Tibial nerve (tissue), 4 donors: ENCODE measurements around the gene PIGBOS1. TPM values are rescaled to one million over a fixed set of nuclear protein-coding genes. Genes with fewer than 3 reads are reported as not detected.
A peak's percentile ranks its signal among the peaks of the same experiment; 100 is the strongest.

ENCODE experiments used
- DNase-seq, 2 donors: peaks; one replicate each; pipeline ENCODE4 v3.0.0-alpha.2; 2019; ENCODE audit warnings: low spot score in 2 of 2
- H3K27ac ChIP-seq, 4 donors: fragments of 200-600 bp; sonication (generic) in 3 of 4; one replicate each; pipeline ENCODE4 v1.5.1; 2017 to 2019; ENCODE audit warnings: mild to moderate bottlenecking in 1 of 4
- H3K27me3 ChIP-seq, 2 donors: fragments of 200-600 bp; sonication (generic) in 1 of 2; one replicate each; pipeline versions ENCODE4 v1.5.1 to v1.6.0; 2017 to 2019
- H3K36me3 ChIP-seq, 3 donors: fragments of 200-600 bp; sonication (generic); one replicate each; pipeline ENCODE4 v1.5.1; 2018 to 2019
- H3K4me1 ChIP-seq, 4 donors: fragments of 200-600 bp; sonication (generic) in 3 of 4; one replicate each; pipeline ENCODE4 v1.5.1; 2017 to 2019
- H3K4me3 ChIP-seq, 4 donors: fragments of 200-600 bp; sonication (generic) in 3 of 4; one replicate each; pipeline ENCODE4 v1.5.1; 2017 to 2019; ENCODE audit warnings: mild to moderate bottlenecking in 1 of 4, moderate library complexity in 1 of 4
- H3K9me3 ChIP-seq, 4 donors: fragments of 200-600 bp; sonication (generic) in 3 of 4; one replicate each; pipeline ENCODE4 v1.5.1; 2017 to 2019
- CTCF ChIP-seq, 5 experiments: fragments of 200-600 bp in 3 of 5; fragments of 450-650 bp in 2 of 5; sonication (generic) in 3 of 5; IDR thresholded peaks; one replicate each; pipeline ENCODE4 v1.5.1; 2016 to 2019; ENCODE audit warnings: antibody characterized with exemption in 5 of 5, mild to moderate bottlenecking in 3 of 5, moderate library complexity in 2 of 5
- EP300 ChIP-seq, 2 donors: sonication (generic); formaldehyde crosslinking; IDR thresholded peaks; one replicate each; pipeline ENCODE4 v1.6.1; 2017; ENCODE audit warnings: antibody characterized with exemption in 2 of 2, mild to moderate bottlenecking in 1 of 2
- POLR2A ChIP-seq, 2 donors: fragments of 450-650 bp; IDR thresholded peaks; one replicate each; pipeline ENCODE4 v1.6.1; 2017; ENCODE audit warnings: antibody characterized with exemption in 2 of 2, mild to moderate bottlenecking in 2 of 2, moderate library complexity in 2 of 2
- WGBS, 2 donors: methylation state at CpG; one replicate each; pipeline ENCODE4 v1.1.5; 2018; 5-methylcytosine and 5-hydroxymethylcytosine counted together
- total RNA-seq, 4 donors: library from RNA; depleted of rRNA; stranded (reverse); fragments of >200 nt; gene quantifications; one replicate each; pipeline ENCODE4 v1.1.0, GENCODE V29; 2016

The PIGBOS1 gene
- total RNA-seq, 4 donors from 2014 or later: 7.9 to 35.8 (median 16.5) TPM

GRCh38 chr15:55267401-55268175 is 51.3 kb downstream of the PIGBOS1 start:
- Histone ChIP-seq H3K36me3 (no peaks in the 10 kb centered on the region), H3K27ac (peak overlapping the region in 1 of 4 donors; percentile 67), H3K4me3 (no peak overlapping the region), H3K27me3 (no peaks in the 10 kb centered on the region), H3K9me3 (no peaks in the 10 kb centered on the region), H3K4me1 (no peaks in the 10 kb centered on the region)
- WGBS, 2 donors: 62 to 69% methylated on average over 10 of the region's 10 CpGs
- TF ChIP-seq EP300 (IDR thresholded peaks at IDR 0.05): peak in 1 of 2 donors; percentile 24
- no peak for TF ChIP-seq POLR2A (IDR thresholded peaks at IDR 0.05)
- TF ChIP-seq CTCF (IDR thresholded peaks at IDR 0.05): no peak
- DNase-seq: peak in 1 of 2 donors; percentile 20

Other genes starting within 250 kb of the PIGBOS1 start
- 10 to 100 TPM; 39.3 to 72.3 (median 53.2) TPM for gene RSL24D1, start 122.2 kb downstream of the PIGBOS1 start, total RNA-seq
- gene RAB27A, start 29.3 kb downstream of the PIGBOS1 start, total RNA-seq: 10 to 100 TPM in 1 of 4 donors, 1 to 10 TPM in 3; 6.5 to 14.9 (median 8.3) TPM
- gene PIGB, start 99 bp upstream of the PIGBOS1 start, total RNA-seq: 10 to 100 TPM in 3 of 4 donors, 1 to 10 TPM in 1; 4.0 to 16.1 (median 13.8) TPM
- 10 to 100 TPM; 48.0 to 70.2 (median 63.6) TPM for gene CCPG1, start 89.2 kb upstream of the PIGBOS1 start, total RNA-seq
- gene PIERCE2, start 89.4 kb upstream of the PIGBOS1 start, total RNA-seq: 1 to 10 TPM in 3 of 4 donors, not detected in 1; 1.8 to 4.8 (median 2.9) TPM
- 1 to 10 TPM in 3 of 4 donors, not detected in 1; 1.3 to 3.3 (median 2.2) TPM for gene DNAAF4, start 189.1 kb upstream of the PIGBOS1 start, total RNA-seq